ENCODE measurements around the gene STX19. TPM values are rescaled to one million over a fixed set of nuclear protein-coding genes. Genes with fewer than 3 reads are reported as not detected.
A peak's percentile ranks its signal among the peaks of the same experiment; 100 is the strongest.

STX19 gene
- total RNA-seq, 1 donor from 2014 or later: not detected

DNA sequence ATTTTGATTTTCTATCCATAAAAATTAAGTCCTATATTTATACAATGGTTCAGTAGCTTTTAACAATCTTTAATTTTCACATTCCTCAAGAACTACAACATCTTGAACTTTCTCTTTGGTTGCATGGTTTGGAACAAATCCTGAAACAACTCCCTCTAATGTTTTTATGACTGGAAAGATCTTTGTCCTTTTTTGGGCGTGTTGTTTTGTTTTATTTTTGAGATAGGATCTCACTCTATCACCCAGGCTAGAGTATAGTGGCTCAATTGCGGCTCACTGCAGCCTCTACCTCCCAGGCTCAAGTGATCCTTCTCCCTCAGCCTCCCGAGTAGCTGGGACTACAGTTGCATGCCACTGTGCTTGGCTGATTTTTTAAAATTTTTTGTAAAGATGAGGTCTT lies 4.0 kb downstream of the STX19 start:
- DNase-seq (ENCODE audit: low read depth) (peak; percentile 51), FAIRE-seq (peak; percentile 34)
- Histone ChIP-seq H3K27ac (ENCODE audit: low read depth, low read length) (no peak overlapping the region), H4K20me1 (ENCODE audit: insufficient read depth, low read length) (no peaks in the 10 kb centered on the region), H3K4me3 (ENCODE audit: insufficient read depth, low read depth, low read length) (no peak overlapping the region), H2AFZ (ENCODE audit: low read depth, low read length) (no peak overlapping the region), H3K4me1 (ENCODE audit: insufficient read depth, low read length) (no peaks in the 10 kb centered on the region), H3K4me2 (ENCODE audit: low read length) (no peak overlapping the region), H3K79me2 (ENCODE audit: insufficient read depth, low read length) (no peaks in the 10 kb centered on the region), H3K9ac (ENCODE audit: low read length) (no peak overlapping the region), H3K36me3 (ENCODE audit: insufficient read depth, low read length) (no peaks in the 10 kb centered on the region), H3K27me3 (ENCODE audit: insufficient read depth, low read length) (no peaks in the 10 kb centered on the region), H3K9me3 (ENCODE audit: insufficient read depth, low read depth, low read length) (no peaks in the 10 kb centered on the region)
- no peak overlapping the region for H3K27ac Mint-ChIP-seq (ENCODE audit: unreplicated experiment)
- H3K4me1 Mint-ChIP-seq (ENCODE audit: low read depth, unreplicated experiment): no peaks in the 10 kb centered on the region
- H3K4me3 Mint-ChIP-seq (ENCODE audit: unreplicated experiment): no peak overlapping the region
- H3K36me3 Mint-ChIP-seq (ENCODE audit: low read depth, unreplicated experiment): no peaks in the 10 kb centered on the region
- no peak for TF ChIP-seq EZH2 (IDR thresholded peaks at IDR 0.05; ENCODE audit: insufficient read depth, low read length)
- TF ChIP-seq, protein P1, sequence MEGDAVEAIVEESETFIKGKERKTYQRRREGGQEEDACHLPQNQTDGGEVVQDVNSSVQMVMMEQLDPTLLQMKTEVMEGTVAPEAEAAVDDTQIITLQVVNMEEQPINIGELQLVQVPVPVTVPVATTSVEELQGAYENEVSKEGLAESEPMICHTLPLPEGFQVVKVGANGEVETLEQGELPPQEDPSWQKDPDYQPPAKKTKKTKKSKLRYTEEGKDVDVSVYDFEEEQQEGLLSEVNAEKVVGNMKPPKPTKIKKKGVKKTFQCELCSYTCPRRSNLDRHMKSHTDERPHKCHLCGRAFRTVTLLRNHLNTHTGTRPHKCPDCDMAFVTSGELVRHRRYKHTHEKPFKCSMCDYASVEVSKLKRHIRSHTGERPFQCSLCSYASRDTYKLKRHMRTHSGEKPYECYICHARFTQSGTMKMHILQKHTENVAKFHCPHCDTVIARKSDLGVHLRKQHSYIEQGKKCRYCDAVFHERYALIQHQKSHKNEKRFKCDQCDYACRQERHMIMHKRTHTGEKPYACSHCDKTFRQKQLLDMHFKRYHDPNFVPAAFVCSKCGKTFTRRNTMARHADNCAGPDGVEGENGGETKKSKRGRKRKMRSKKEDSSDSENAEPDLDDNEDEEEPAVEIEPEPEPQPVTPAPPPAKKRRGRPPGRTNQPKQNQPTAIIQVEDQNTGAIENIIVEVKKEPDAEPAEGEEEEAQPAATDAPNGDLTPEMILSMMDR (IDR thresholded peaks at IDR 0.05; ENCODE audit: insufficient read depth, low read depth, low read length): no peak
- no peaks in the 10 kb centered on the region for H3K27me3 Mint-ChIP-seq (ENCODE audit: low read depth, unreplicated experiment)
- no peaks in the 10 kb centered on the region for H3K9me3 Mint-ChIP-seq (ENCODE audit: unreplicated experiment)

DNA sequence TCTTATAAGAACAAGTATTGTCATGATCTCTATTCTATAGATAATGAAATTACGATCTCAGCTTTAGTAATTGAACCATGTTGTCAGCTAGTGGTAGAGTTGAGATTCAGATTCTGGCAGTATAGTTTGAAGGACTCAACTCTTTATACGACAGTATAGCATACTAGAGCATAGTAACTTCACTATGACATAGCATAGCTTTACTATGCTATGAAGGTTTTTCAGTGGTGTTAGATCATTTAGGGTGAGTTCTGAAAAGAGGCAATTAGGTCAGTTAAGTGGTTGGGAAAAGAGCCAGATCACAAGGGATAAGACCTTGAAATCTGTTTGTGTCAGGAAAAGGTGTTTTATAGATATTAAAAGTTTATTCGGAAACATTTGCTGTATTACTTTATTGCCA lies 8.1 kb downstream of the STX19 start:
- TF ChIP-seq, protein P1 (IDR thresholded peaks at IDR 0.05; ENCODE audit: insufficient read depth, low read depth, low read length): no peak
- no peak for TF ChIP-seq EZH2 (IDR thresholded peaks at IDR 0.05; ENCODE audit: insufficient read depth, low read length)

DNA sequence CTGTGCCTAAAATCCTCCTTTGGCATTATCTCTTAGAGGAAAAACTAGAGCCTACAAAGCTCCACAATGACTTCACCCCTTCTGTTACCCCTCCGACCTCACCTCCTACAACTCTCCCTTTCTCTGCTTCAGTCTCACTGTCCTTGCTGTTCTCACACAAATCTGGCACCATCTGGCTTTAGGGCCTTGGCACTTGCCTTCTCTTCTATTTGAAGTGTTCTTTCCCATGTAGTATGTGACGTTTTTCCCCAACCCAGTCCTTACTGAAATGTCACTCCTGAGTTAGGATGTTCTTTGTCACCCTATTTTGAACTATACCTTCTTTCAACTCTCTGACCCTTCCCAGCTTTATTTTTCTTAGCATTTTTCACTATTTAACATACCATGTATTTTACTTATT lies 8.7 kb downstream of the STX19 start:
- no peak for FAIRE-seq
- peaks cover 5% of the 10 kb centered on the region for H3K36me3 Mint-ChIP-seq (ENCODE audit: low read depth, unreplicated experiment)
- TF ChIP-seq EZH2 (IDR thresholded peaks at IDR 0.05; ENCODE audit: insufficient read depth, low read length): no peak
- TF ChIP-seq, protein P1 (IDR thresholded peaks at IDR 0.05; ENCODE audit: insufficient read depth, low read depth, low read length): no peak
- no peaks in the 10 kb centered on the region for H3K36me3 ChIP-seq (ENCODE audit: insufficient read depth, low read length)
- no peaks in the 10 kb centered on the region for H3K4me1 ChIP-seq (ENCODE audit: insufficient read depth, low read length)
- no peak for DNase-seq (ENCODE audit: low read depth)
- no peak overlapping the region for H3K27ac Mint-ChIP-seq (ENCODE audit: unreplicated experiment)
- no peak overlapping the region for H3K4me2 ChIP-seq (ENCODE audit: low read length)
- H3K4me3 ChIP-seq (ENCODE audit: insufficient read depth, low read depth, low read length): no peak overlapping the region
- H4K20me1 ChIP-seq (ENCODE audit: insufficient read depth, low read length): no peaks in the 10 kb centered on the region
- no peaks in the 10 kb centered on the region for H3K9me3 Mint-ChIP-seq (ENCODE audit: unreplicated experiment)
- H3K9ac ChIP-seq (ENCODE audit: low read length): no peak overlapping the region
- no peak overlapping the region for H3K27ac ChIP-seq (ENCODE audit: low read depth, low read length)
- H3K4me3 Mint-ChIP-seq (ENCODE audit: unreplicated experiment): no peak overlapping the region
- H3K27me3 ChIP-seq (ENCODE audit: insufficient read depth, low read length): no peaks in the 10 kb centered on the region
- no peak overlapping the region for H2AFZ ChIP-seq (ENCODE audit: low read depth, low read length)
- no peaks in the 10 kb centered on the region for H3K79me2 ChIP-seq (ENCODE audit: insufficient read depth, low read length)
- H3K27me3 Mint-ChIP-seq (ENCODE audit: low read depth, unreplicated experiment): no peaks in the 10 kb centered on the region
- H3K4me1 Mint-ChIP-seq (ENCODE audit: low read depth, unreplicated experiment): no peaks in the 10 kb centered on the region
- H3K9me3 ChIP-seq (ENCODE audit: insufficient read depth, low read depth, low read length): no peaks in the 10 kb centered on the region

More for the DNA sequence above, 8.1 kb downstream of the STX19 start:
- no peak for DNase-seq (ENCODE audit: low read depth)
- no peak overlapping the region for H3K4me3 ChIP-seq (ENCODE audit: insufficient read depth, low read depth, low read length)
- no peak overlapping the region for H3K27ac Mint-ChIP-seq (ENCODE audit: unreplicated experiment)
- no peaks in the 10 kb centered on the region for H3K9me3 Mint-ChIP-seq (ENCODE audit: unreplicated experiment)
- H3K27ac ChIP-seq (ENCODE audit: low read depth, low read length): no peak overlapping the region
- no peak overlapping the region for H3K4me3 Mint-ChIP-seq (ENCODE audit: unreplicated experiment)
- no peaks in the 10 kb centered on the region for H3K4me1 Mint-ChIP-seq (ENCODE audit: low read depth, unreplicated experiment)
- no peaks in the 10 kb centered on the region for H3K79me2 ChIP-seq (ENCODE audit: insufficient read depth, low read length)
- no peak overlapping the region for H3K9ac ChIP-seq (ENCODE audit: low read length)
- H3K4me1 ChIP-seq (ENCODE audit: insufficient read depth, low read length): no peaks in the 10 kb centered on the region
- no peaks in the 10 kb centered on the region for H3K27me3 Mint-ChIP-seq (ENCODE audit: low read depth, unreplicated experiment)
- no peak overlapping the region for H2AFZ ChIP-seq (ENCODE audit: low read depth, low read length)
- no peaks in the 10 kb centered on the region for H3K9me3 ChIP-seq (ENCODE audit: insufficient read depth, low read depth, low read length)
- H3K27me3 ChIP-seq (ENCODE audit: insufficient read depth, low read length): no peaks in the 10 kb centered on the region
- no peak for FAIRE-seq
- H3K4me2 ChIP-seq (ENCODE audit: low read length): no peak overlapping the region
- no peaks in the 10 kb centered on the region for H3K36me3 ChIP-seq (ENCODE audit: insufficient read depth, low read length)
- H4K20me1 ChIP-seq (ENCODE audit: insufficient read depth, low read length): no peaks in the 10 kb centered on the region
- peaks cover 2% of the 10 kb centered on the region for H3K36me3 Mint-ChIP-seq (ENCODE audit: low read depth, unreplicated experiment)
